Stimulated activated CD4-positive, alpha-beta T cell treated with anti-CD3 and anti-CD28 coated beads, Interleukin-12 subunit alpha, Interleukin-12 subunit beta, amount 100 ng/mL, for 24 hours (primary cell): Measurements from ENCODE around the gene ZNF823.
"Not testable (repeated sequence)": the region's sequence is repeated elsewhere in the genome, so short reads cannot be mapped to it uniquely, and the experiment has no call there.

ENCODE experiments used
- DNase-seq, 2 experiments: peaks; one replicate each; pipeline ENCODE4 v3.0.0-alpha.2; 2020; ENCODE audit warnings: low read depth in 2 of 2

Gene ZNF823

DNA sequence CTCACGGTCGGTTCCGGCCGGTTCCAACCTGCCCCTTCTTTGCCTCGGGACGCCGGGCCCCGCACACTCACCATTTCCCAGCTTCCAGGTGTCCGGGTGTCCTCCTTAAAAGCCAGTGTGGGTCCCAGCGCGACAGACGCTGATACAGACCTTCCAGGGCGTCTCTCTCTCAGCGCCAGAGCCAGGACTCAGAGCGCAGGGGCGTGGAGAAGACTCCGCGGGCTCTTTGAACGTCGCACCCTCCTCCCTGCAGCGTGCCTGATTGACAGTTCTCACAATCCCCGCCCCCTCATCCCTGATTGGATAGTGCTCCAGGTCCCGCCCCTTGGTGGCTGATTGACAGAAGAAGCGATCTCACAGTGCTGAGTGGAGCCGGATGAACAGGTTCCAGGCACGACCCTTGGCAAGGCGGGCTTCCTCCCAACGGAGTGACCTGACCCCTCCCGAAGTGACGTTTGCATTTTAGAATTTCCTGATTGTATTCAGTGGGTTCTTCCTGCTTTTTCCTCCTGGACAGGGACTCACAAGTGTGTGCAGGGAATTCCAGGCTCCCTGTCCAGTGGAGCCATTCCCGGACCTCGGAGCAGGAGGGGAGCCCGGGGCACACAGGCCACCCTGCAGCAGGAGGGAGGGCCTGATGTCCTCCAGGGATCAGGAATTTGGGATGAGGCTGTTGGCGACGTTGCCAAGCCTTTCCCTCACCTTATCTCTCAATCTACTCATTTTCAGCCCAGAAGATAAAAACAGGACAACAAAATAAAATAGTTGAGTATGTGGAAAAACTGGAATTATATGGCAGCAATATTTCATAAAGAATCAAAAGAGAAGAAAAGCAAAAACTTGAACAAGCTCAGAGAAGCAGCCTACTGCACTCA is at the start of gene ZNF823:
TSS of gene ZNF823 (minus strand) at position 201 of the 875 bp plus-strand sequence. CDS start at position 74, 127 bp downstream.
- peak; percentile 97 to 99 for DNase-seq

DNA sequence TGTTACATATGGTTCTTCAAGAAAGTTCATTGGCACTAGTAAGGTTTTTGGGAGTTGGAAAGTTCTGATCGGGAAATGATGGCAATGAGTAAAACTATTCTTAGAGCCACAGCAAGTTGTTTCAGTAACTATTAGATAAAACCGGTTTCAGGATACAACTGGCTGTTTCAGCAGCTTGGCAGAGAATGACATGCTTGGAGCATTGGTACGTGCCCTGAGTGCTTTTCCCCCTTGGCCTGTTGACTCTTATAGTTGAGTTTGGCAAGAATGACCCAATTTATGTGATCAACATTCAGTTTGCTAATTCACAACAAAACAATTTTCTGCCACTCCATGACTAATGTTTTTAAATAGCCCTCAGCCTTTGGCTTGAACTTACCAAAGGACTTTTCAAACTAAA is 48.8 kb upstream of the ZNF823 start:
- no peak for DNase-seq

DNA sequence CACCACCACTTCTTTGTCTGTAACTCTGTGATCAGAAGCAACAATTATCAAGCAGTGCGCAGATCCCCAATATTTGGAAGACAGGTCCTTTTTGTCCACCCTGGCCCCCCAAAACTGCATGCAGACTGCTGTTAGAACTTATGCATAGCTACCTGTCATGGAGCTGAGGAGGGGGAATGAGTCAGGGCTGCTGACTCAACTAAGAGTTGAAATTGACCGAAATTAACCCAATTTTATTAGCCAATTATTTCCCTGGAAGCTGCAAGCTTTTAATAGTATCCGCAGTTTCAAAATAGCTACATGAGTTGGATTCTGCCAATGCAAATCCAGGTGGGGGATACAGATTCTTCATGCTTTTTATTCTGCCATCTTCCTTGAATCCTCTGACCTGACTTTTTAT is 45.6 kb upstream of the ZNF823 start:
- no peak for DNase-seq

DNA sequence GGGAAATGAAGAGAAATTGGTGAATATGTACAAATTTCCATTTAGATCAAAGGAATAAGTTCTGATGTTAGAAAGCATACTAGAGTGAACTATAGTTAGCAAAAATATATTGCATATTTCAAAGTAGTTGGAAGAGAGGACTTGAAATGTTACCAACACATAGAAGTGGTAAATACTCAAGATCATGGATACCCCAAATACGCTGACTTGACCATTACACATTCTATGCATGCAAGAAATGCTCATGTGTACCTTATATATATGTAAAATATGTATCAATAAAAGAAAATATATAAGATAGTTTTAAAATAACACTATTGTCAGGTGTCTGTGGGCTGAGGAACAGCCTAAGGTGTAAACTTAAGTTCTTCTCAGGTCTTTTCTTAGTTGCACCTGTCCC is 45.0 kb upstream of the ZNF823 start:
- DNase-seq: no peak

DNA sequence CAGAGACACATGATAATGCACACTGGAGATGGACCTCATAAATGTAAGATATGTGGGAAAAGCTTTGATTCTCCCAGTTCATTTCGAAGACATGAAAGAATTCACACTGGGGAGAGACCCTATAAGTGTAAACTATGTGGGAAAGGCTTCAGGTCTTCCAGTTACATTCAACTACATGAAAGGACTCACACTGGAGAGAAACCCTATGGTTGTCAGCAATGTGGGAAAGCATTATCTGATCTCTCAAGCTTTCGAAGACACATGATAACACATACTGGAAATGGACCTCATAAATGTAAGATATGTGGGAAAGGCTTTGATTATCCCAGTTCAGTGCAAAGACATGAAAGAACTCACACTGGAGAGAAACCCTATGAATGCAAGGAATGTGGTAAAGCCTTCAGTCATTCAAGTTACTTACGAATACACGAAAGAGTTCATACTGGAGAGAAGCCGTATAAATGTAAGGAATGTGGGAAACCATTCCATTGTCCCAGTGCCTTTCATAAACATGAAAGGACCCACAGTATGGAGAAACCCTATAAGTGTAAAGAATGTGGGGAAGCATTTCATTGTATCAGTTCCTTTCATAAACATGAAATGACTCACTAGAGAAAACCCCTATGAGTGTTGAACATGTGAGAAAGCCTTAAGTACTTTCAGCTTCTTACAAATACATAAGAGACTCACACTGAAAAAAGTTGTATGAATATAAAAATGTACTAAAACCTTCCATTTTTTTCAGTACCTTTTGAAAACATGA is 42.7 kb upstream of the ZNF823 start:
- DNase-seq: no peak

DNA sequence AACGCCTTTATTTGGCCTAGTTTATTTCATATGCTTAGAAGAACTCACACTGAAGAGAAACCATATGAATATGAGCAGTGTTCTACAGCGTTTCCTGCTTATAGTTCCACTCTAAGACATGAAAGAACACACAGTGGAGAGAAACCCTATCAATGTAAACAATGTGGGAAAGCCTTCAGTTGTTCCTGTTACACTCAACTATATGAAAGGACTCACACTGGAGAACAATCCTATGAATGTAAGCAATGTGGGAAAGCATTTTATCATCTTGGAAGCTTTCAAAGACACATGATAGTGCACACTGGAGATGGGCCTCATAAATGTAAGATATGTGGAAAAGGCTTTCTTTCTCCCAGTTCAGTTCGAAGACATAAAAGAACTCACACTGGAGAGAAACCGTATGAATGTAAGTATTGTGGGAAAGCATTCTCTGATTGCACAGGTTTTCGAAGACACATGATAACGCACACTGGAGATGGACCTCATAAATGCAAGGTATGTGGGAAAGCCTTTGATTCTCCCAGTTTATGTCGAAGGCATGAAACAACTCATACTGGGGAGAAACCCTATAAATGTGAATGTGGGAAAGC is 41.8 kb upstream of the ZNF823 start:
- DNase-seq: no peak

DNA sequence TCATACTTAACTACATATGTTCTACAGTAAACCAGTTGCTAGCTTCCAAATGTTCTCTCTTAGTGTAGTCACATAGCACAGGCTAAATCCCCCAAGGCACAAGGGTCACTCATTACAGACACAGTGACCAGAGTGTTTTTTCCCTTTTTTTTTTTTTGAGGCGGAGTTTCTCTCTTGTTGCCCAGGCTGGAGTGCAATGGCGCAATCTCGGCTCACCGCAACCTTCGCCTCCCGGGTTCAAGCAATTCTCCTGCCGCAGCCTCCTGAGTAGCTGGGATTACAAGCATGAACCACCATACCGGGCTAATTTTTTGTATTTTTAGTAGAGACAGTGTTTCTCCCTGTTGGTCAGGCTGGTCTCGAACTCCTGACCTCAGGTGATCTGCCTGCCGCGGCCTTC is 37.9 kb upstream of the ZNF823 start:
- DNase-seq: not testable (repeated sequence)

DNA sequence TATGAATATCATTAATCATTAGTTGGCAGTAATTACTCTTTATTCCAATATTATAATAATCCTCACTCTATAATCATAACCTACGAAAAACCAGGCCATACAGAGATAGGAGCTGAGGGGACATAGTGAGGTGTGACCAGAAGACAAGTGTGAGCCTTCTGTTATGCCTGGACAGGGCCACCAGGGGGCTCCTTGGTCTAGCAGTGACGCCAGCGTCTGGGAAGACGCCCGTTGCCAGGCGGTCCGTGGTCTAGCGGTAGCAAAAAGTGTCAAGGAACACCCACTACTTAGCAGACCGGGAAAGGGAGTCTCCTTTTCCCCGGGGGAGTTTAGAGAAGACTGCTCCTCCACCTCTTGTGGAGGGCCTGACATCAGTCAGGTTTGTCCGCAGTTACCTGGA is 32.8 kb upstream of the ZNF823 start:
- not testable (repeated sequence) for DNase-seq

DNA sequence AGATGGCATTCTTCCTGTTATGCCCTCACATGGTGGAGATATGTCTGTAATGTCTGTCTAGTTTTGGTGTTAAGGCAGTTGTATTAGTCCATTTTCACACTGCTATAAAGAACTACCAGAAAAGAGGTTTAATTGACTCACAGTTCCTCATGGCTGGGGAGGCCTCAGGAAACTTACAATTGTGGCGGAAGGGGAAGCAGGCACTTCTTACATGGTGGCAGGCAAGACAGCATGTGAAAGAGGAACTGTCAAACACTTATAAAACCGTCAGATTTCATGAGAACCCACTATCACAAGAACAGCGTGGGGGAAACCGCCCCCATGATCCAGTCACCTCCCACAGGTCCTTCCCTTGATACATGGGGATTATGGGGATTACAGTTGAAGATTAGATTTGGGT is 31.2 kb upstream of the ZNF823 start:
- no peak for DNase-seq

DNA sequence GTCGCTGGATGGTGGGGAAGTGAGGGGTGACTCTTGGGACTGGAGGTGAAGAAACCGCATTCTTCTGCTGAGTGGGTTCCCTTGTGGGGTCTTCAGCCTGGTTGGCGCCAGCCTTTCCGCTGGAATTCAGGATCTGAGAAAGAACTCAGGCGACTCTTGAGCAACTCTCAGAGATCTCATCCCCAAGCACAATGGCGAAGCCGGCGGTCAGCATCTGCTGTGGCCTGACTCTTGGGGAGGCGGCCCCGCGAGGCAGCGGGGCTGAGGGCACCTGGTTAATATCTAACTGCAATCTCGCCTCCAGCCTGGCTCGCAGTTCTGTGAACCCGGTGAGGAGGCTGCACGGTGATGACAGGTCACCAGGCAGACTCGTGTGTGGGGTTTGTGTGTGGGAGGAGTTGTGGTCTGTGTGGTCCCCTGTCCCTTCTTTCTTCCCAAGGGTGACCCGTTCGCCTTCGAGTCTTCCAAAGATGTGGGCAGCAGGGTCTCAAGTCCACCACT is 28.9 kb upstream of the ZNF823 start:
- peak in 1 of 2 experiments; percentile 22 for DNase-seq

DNA sequence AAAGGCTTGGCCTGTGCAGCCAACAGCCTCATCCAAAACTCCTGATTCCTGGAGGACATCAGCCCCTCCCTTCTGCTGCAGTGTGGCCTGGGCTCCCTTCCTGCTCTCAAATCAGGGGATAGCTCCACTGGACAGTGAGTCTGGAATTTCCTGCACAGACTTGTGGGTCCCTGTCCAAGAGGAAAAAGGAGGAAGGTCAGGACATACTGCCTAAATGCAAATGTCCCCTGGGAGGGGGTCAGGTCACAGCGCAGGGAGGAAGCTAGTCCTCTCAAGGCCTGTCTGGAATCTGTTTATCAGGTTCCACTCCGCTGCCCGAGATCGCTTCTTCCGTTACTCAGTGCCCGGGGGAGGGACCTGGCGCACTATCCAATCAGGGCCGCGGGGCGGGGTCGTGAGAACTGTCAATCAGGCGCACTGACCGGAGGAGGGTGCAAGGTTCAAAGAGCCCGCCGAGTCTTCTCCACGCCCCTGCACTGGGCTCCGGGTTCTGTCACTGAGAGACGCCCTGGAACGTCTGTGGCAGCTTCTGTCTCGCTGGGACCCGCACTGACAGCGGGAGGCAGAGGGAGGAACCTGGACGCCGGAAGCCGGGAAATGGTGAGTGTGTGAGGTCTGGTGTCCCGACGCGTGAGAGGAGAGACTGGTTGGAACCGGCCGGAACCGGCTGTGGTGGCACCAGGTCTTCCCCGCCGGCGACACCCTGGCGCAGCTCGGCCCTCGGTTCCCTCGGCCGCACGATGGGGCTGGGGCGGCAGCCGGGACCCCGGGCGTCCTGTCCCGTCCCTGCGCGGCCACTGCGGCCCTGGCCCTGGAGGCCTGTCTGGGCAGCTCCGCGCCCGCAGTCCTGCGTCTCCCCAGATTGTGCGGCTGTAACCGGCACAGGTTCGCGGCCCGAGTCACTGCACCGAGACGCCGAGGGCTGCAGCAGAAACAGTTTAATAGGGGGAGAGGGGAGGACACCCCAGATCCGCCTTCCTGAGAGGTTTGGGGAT is 28.1 kb upstream of the ZNF823 start, which contains the start of gene ZNF441:
TSS of gene ZNF441 (plus strand) at position 404 of the 995 bp plus-strand sequence. CDS start at position 598, 194 bp downstream.
- DNase-seq: peak; percentile 86 to 98

DNA sequence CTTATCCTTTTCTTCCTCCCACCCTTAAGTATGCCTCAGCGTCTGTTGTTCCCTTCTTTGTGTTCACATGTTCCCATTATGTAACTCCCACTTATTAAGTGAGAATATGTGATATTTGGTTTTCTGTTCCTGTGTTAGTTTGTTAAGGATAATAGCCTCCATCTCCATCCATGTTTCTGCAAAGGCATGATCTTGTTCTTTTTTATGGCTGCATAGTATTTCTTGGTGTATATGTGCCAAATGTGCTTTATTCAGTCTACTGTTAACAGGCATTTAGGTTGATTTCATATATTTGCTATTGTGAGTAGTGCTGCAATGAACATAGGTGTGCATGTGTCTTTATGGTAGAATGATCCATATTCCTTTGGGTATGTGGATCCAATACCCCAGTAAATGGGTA is 24.9 kb upstream of the ZNF823 start:
- no peak for DNase-seq

DNA sequence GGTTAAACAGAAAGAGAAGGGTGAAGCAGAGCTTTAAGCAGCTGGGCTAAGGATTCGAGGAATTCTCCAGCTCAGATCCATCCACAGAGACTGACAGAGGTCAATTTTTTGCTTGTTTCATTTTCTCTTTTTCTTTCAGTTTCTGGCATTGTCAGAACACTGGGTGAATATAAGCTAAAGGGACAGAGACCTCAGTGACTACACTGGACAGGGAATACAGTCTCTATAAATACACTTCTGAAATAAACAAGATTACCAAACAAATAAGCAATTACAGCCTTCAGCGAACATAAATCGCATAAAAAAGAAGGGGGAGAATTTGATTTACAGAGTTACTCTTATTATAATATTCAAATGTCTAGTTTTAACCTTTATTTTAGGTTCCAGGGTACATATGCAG is 24.4 kb upstream of the ZNF823 start:
- no peak for DNase-seq

DNA sequence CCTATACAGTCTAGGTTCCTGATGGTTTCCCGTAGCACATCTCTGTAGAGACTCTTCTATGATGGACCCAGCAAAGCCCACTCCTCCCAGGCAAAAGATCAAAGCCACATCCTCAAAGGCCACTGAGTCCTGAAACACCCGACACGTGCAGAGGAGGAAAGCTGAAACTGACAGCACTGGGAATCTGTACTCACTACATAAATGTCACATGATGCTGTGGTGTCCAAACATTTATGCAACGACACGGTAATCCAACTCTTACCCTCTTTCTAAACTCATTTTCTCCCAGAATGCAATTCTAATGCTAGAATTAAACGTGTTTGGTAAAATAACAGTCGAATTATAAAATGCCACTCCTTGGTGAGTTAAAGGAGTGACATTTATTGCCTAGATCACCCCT is 21.1 kb upstream of the ZNF823 start:
- DNase-seq: no peak

DNA sequence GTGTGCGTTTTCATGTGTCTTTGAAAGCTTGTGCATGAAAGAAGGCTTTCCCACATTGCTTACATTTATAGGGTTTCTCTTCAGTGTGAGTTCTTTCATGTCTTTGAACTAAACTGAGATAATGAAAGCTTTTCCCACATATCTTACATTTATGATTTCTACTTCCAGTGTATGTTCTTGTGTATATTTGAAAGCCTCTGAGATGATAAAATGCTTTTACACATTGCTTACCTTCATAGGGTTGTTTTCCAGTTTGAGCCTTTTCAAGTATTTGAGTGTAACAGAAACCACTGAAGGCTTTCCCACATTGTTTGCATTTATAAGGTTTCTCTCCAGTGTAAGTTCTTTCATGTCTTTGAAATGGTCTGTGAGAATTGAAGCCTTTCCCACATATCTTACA is 18.2 kb upstream of the ZNF823 start:
- no peak for DNase-seq

DNA sequence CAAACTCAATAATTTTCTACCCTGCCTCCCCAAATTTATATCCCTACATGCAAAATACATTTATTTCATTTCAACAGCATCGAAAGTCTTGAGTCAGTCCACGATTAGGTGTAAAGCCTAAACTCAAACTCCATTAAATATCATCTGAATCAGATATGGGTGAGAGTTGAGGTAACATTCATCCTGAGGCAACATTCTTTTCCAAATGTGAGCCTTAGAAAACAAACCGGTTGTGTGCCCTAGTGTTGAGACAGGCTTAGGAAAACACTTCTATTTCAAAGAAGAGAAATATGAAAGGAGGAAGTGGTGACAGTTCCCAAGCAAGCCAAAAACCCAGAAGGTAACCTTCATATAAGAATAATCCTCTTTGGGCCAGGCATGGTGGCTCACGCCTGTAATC is 15.9 kb upstream of the ZNF823 start:
- no peak for DNase-seq

DNA sequence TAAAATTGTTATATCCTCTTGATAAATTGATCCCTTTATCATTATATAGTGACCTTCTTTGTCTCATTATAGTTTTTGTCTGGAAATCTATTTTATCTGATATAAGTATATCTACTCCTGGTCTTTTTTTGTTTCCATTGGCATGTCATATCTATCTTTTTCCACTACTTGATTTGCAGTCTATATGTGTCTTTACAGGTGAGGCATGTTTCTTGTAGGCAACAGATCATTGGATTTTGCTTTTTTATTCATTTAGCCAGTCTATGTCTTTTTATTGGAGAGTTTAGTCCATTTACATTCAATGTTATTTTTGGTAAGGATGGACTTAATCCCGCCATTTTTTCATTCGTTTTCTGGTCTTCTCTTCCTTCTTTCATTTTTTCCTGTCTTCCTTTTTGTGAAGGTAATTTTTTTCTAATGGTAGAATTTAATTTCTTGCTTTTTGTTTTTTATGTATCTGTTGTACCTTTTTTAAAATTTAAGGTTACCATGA is 13.5 kb upstream of the ZNF823 start:
- no peak for DNase-seq

DNA sequence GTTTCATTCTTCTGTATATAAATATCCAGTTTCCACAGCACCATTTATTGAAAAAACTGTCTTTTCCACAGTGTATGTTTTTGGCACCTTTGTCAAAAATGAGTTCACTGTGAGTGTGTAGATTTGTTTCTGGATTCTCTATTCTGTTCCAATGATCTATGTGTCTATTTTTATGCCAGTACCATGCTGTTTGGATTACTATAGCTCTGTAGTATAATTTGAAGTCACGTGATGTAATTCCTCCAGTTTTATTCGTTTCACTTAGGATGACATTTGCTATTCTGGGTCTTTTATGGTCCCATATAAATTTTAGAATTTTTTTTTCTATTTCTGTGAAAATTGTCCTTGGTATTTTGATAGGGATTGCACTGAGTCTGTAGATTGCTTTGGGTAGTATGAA is 11.0 kb upstream of the ZNF823 start:
- no peak for DNase-seq

DNA sequence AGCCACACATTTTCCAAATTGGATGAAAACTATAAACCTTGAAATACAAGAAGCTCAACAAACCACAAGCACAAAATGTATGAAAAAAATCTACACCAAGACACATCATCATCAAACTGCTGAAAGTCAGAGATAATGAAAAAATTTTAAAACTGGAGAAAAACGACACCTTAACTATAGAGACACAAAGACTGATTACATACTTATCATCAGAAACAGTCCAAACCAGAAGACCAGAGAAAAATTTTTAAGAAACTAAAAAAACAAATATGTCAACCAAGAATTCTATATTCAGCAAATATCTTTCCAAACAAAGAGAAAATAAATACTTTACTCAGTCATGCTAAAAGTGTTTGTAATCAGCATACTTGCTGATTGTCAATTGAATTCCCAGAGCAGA is 8.5 kb upstream of the ZNF823 start:
- DNase-seq: no peak

DNA sequence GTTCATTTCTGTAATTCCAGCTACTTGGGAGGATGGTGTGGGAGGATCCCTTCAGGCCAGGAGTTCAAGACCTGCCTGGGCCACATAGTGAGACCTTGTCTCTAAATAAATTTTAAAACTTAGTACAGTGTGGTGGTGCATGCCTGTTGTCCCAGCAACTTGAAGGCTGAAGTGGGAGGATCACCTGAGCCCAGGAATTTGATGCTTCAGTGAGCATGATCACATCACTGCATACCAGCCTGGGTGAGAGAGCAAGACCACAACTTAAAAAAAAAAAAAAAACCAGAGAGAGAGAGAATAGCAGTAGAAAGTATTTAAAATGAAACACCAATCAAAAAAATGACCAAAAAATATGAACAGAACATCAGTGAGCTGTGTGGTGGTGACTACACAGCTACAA is 7.1 kb upstream of the ZNF823 start:
- DNase-seq: no peak
